HG03457 (cell line): ENCODE results near the gene ASPA.
"Not testable (repeated sequence)": the region's sequence is repeated elsewhere in the genome, so short reads cannot be mapped to it uniquely, and the experiment has no call there.

Source experiments
- ATAC-seq: cut with Tn5 transposase; IDR thresholded peaks from one replicate; pipeline ENCODE4 v1.9.1; 2021; ENCODE audit warnings: moderate number of reproducible peaks; ENCODE audit not compliant: unreplicated experiment

Gene ASPA

DNA sequence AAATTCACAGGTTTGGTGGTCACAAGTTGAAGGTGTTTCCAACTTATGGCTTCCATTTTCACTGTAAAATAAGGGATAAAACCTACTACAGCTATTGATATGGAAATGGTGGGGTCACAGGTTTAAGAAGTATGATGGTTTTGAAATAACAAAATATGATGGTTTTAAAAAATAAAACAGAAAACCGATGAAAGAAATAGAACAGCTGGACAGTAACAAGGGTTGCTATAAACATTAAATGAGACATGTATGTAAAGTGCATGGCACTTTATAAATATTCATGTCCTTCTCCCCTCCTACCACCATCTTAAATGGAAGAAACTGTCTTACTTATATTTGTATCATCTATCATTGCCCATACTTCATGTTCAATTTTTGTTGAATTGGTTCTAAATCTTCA lies 31.3 kb downstream of the ASPA start:
- no peak for ATAC-seq

DNA sequence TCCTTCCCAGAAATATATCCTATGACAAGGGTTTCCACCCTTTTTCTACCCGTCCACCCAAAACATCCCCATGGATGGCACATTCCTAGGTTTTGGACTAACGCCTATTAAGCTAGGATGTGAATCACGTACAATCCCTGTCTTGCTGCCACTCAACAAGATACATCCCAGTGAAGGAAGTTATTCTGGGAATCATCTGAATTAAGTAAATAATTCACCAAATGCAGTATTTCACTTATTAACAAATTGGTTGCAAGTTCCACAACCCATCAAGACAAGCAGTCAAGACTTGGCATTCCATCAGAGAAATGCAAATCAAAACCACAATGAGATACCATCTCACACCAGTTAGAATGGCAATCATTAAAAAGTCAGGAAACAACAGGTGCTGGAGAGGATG lies 32.1 kb downstream of the ASPA start:
- ATAC-seq = no peak

DNA sequence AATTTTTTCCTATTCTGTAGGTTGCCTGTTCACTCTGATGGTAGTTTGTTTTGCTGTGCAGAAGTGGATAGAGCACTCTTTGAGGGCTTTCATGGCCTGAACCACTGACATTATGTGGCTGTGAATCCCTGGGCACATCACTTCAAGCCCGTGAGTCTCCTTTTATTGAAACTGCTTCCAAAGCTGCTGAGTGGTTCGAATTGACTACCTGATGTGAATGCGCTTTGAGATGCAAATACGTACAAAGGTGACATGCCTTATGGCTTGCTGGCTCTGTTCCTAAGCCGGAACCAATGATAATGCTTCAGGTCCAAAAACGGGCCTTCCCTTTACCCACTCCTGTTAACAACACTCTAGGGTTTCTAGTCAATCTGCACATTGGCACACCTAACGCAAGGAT lies 34.3 kb downstream of the ASPA start:
- no peak for ATAC-seq

DNA sequence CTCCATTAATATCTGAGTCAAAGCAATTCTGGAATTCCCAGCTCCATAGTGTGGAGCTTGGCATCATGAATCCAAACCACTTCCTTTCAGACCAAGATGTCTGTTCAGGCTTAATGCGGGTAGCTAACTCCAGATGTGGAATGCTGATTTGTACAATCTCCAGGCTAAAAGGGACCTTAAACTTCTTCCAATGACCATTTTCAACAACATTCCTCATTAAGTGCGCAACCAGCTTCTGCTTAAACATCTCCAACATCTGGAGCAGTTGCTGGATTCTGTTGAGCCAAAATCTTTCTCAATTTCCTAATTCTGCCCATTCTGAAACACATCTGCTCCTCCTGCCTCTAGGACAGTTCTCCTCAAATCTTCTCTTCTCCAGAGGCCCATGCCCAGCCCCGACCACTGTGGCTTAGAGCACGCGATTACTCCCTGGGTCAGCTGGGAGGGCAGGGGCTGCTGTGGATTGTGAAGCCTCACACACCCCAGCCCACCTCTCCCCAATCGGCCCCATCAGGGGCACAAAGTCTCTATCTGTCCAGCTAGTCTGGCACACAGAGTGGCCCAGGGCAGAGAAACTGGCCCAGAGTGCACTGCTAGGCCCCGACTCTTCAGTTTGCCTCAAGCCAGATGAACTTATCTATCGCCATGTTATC lies 36.2 kb downstream of the ASPA start:
- no peak for ATAC-seq

DNA sequence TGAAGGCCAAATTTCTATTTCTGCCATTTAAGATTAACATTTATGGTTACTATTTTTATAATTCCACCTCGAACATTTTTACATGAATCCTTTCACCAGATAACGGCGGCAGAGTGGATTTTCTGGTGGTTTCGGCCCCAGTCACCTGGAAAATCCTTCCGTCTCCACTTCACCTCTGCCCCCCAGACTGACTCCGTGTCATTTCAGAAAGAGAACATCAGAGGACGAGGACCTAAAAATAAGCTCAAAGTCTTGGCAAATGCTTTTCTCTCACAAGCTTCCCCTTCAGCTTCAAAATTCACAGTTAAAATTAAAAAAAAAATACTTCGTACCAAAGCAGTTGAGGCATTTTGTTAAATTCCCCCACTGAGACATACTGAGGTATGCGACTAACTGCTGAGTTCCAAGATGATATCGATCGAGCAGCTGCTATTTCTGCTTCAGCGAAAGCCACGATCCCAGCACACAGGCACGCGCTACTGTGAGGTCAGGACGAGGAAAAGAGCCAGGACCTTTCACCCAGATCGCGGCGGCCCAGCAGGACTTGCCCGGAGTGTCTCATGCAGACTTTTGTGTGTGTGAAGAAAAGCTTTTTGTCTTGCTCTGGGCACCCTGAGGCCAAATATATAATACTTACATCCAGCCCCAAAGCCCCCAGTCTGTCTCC lies 36.8 kb downstream of the ASPA start:
- ATAC-seq = no peak

DNA sequence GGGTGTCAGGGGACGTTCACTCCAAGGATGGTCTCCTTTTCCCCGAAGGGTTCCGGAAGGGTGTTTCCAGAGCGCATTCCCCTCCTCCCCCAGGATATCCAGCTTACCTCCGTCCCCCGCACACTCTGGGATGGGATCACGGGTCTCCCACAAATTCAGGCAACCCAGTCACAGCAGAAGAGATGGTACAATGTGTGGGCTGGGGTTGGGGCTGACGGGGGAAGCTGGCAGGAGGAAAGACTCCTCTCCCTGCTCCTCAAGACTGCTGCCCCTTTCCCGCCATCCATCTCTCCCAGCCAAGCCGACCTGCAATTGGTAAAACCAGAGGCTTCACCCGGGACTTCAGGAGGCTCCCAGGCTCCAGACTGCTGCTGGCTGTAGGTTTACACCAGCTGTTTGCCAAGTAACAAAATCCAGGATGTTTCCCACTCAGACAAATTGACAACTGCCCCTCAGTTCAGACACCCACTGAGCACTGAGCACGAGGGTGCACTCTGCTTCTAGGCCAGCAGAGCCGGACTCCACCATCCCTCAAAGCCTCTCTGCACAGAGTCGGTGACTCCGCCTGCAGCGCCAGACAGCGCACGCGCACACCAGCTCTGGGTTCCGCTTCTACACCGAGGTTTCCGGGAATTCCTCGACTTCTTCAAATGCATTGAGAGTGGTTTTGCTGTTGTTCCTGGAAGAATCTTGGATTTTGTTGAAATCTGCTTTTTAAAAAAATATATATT lies 37.7 kb downstream of the ASPA start:
- ATAC-seq = no peak

DNA sequence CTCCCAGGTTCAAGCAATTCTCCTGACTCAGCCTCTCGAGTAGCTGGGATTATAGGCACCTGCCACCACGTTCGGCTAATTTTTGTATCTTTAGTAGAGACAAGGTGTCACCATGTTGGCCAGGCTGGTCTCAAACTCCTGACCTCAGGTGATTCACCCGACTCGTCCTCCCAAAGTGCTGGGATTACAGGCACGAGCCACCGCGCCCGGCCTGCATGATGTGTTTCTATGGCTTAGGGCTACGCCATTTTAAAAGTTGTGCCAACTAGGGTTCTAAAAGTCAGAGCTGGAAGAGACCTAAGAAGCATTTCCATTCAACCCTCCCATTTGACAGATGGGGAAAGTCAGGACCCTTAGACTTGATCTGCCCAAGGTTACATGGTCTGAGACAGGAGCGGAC lies 38.4 kb downstream of the ASPA start:
- not testable (repeated sequence) for ATAC-seq

DNA sequence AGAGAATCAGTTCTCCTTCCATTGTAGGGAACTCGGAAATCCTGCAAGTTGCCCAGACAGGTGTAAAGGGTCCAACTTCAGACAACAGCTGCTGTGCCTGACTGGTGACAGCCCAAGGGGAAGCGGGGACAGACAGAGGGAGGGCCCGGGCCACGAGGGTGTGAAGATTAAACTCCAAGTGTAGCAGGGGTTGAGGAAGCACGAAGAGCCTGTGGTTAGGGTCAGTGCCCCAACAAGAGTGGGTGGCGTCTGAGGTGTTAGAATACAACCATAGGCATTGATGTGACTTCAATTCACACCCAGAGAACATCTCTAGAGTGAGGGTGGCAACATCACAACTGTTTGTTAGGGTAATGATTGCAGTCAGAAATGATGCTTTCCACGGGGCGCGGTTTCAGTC lies 39.1 kb downstream of the ASPA start:
- ATAC-seq = no peak

DNA sequence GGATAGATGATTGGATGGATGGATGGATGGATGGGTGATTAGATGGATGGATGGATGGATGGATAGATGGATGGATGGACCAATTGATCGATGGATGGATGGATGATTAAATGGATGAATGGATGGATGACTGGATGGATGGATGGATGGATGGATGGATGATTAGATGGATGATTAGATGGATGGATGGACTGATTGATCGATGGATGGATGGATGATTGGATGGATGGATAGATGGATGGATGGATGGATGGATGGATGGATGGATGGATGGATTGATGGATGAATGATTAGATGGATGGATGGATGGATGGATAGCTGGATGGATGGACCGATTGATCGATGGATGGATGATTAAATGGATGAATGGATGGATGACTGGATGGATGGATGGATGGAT lies 43.7 kb downstream of the ASPA start:
- not testable (repeated sequence) for ATAC-seq

DNA sequence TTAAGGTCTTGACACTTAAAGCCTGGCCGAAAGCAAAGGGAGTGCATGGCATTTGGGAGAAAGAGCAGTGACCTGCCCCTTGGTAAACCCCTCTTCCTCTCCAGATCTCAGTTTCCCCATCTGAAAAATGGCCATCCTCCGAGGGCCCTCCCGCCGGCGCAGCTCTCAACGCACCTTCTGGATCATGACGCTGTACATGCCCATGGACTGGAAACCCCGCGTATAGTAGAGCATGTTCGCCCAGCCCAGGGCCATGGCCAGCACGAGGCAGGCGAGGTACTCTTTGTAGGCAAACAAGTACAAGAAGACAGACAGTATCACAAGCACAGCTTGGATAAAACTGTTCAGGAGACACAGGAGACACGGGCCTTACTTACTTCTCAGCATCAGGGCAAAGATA lies 48.2 kb downstream of the ASPA start:
- ATAC-seq = no peak

DNA sequence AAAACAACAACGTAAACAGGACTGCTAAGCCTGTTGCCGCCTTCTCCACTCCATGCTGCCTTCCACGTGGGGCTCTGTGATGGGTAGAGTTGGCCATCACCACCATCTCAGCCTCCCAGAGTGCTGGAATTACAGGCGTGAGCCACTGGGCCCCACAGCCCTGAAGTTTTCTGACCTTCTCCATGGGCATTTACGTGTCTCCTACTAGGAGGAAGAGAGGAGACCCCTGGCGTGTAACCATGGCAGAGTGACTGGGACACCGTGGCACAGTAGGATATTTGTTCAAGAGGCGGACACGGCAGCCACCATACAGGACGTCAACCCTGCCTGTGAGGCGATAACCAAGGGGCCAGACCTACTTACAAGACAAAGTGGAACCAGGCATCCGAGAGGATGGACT lies 50.7 kb downstream of the ASPA start:
- no peak for ATAC-seq

DNA sequence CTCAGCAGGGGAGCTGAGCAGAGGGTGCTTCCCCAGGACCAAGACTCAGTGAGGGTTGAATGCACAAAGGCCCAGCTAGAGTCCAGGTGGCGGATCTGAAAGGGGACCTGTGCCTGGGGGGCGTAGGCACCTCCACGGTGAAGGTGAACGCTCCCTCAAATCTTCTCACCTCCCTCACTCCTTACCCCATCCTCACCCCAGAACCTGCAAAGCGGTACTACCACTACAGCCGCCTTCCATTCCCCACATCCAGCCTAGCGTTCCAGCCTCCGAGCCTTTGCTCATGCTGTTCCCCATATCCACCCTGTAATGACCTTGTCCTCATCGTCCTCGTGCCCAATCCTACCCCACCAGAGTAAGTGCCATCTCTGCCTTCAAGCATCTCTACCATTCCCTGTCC lies 51.2 kb downstream of the ASPA start:
- no peak for ATAC-seq

DNA sequence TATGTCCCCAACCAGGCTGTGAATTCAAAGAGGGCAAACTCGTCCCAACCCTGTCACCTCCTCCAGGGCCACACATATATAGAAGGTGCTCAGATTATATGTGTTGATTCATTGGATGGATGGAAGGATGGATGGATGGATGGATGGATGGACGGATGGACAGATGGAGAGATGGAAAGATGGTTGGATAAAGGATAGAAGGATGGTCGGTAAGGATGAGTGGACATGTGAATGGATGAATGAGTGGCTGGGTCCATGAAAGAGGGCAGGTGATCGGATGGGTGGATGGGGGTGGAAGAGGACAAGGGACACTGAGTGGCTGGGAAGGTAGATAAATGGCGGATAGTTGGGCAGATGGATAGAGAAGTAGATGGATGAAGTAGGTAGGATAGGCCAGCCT lies 51.7 kb downstream of the ASPA start:
- no peak for ATAC-seq

DNA sequence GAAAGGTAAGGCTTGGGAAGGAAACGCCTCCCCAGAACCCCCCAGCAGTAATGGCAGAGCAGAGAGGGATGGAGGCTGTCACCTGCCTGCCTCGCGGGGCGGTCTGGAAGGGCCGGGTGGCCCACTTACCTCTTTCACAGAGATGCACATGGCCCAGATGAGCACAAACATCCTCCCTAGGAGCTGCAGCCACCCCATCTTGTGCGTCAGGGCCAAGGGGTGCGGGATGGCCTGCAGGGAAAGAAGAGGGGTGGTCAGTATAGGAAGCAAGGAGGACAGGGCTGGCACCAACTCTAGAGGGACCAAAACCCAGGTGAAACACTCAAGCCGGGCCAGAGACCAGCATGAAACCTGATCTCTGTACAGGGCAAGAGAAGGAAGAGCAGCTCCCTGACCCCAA lies 52.1 kb downstream of the ASPA start:
- no peak for ATAC-seq

DNA sequence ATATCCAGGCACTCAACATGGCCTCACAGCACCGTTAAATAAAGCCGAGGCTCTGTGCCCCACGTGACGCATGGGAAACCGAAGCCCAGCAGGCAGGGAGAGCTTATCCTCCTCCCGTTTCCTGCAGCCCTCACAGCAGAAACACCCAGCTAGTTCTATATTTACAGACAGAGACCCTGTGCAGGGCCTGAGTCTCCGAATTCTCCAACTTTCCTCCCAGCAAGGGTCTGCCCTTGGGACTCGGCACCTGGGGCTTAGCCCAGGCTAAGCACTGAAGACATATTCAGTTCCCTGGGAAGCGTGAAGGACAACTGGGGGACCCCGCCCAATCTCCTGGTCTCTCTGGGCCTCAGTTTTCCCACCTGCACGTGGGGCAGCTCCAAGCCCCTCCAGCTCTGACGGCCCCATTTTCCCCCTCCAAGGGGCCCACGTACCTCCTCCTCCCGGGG lies 52.6 kb downstream of the ASPA start:
- ATAC-seq = no peak

DNA sequence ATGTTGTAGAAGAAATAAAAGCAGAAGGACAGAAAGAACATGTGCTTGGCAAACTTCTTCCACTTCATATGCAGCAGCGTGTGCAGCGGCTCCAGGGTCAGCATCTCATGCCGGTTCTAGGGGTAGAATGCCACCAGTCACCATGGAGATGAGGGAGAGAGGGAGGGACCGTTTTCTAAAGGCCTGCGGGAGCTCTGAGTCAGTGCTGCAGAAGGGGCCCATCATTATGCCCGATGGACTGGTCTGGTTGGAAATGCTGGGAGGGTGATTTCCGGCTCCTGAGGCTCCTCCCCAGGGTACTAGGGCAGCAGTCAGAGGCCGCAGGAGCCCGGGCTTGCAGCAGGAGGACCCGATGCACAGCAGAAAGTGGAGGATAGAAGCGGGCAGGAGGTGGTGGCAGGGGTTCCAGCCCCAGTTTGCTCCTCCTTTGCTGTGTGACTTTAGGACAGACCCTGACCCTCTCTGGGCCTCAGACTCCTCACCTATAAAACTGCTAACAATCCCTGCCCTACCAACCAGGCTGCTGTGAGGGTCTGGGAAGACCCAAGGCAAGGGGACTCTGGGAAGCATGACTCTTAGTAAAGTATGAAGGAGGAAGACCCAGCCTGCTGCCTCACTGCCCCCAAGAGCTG lies 53.2 kb downstream of the ASPA start:
- no peak for ATAC-seq

DNA sequence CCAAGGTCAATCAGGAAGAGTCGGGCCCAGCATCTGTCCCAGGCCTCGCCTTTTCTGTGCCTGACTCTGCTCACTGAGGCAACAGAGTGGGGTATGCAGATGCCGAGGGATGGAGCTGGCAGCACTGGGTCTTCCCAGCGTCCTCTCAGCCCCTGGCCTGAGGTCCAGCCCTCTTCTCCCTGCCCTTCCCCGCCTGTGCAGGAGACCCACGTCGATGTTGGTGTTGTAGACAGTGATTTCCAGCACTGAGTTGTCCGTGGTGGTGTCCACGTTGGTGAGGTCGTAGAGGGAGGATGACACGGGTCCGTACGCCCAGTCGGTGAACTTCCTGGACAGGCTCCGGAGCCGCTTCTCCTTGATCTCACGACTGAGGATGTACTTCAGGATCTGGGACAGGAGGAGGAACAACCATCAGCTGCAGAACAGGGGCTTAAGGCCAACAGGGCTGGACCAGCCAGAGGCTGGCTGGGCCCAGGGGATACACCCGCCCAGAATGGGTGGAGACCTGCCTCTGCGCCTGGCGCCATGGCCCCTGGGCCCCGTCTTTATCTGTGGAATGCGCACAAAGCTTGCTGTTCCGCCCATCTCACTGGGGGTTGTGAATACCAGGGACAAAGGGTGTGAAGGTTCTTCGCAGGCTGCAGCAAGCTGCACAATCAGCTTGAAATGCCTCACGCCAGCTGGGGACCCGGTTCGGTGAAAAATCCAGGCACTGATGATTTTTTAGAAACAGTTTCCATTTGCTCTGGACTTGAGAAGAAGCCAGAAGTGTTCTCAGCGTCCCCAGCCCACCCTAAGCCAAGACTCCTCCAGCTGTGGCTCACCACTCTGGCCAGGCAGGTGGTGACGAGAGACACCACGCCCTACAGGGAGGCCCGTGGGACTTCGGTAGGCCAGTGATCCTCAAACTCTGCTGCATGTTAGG lies 54.3 kb downstream of the ASPA start:
- no peak for ATAC-seq

DNA sequence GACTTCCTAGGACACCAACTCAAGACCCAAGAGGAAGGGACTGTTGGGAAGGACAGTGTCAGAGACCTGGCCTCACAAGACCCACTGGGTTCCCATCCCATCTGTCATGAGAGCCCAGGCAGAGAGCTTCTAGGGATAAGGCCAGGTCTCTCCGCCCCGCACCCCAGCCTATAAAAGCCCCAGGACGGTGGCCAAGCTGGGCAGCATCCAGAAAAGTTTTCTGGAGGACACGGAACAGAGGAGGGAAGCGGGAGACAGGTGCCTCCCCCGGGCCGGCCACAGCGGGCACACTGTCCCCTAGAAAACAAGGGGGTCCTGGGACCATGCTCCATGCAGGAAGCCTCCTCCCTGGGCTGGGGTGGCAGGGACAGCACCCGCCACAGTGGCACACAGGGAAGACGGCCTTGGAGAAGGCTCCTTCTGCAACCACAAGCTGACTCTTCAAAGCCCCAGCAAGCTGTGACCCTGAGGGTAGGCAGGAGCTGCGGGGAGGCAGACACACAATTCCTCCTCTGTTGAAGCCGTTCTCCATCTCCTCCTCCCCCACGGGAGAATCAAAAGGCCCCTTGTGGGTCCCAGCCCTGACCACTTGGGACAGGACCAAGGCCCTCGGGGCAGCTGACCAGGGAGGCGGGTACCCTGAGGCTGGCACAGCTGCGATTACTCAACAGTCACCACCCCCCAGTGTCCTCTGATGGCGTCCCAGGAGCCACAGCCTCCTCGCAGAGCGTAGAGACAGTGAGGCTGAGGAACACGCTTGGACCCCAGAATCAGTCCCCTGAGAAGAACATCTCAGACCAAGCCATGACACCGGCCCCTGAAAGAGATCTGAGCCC lies 55.7 kb downstream of the ASPA start:
- no peak for ATAC-seq

DNA sequence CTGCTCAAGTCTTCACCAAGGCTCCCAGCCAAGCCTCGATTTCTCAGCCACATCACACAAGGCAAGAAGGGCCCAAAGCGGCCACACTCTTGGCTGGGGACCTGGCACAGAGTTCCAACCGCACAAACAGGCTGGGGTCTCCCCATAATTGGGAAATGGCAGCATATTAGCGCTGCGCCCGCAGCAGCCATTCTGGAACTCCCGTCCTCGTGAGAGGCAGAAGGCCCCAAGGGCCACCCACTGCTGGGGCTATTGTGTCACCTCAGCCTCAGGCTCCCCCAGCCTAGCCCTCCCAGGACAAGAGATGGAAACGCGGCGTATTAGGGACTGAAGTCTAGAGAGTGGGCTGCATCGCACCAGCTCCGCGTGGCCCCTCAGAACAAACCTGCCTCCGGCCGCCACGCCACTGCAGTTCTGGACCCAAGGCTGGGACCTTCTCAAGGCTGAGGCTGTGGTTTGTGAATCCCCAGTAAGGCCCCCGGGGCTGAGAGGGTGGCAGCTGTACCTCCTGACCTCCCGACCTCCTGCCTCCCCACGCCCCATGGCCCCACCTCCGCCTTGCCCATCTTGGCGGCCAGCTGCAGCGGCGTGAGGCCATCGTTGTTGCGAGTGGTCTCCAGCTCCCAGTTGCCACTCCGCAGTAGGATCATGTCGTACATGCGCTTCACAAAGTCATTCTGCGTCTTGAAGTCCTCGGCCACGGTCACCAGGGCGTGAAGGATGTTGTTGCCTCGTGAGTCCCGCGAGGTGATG lies 56.5 kb downstream of the ASPA start:
- no peak for ATAC-seq
